COLO829 (cell line): ENCODE measurements around the gene TUBA4A.
"Not testable (repeated sequence)": the region's sequence is repeated elsewhere in the genome, so short reads cannot be mapped to it uniquely, and the experiment has no call there.

ENCODE experiments used
- DNase-seq: peaks from one replicate; pipeline ENCODE4 v3.0.0; 2012; ENCODE audit warnings: low spot score

The TUBA4A gene

GRCh38 chr2:219253753-219254589 lies at the start of gene TUBA4A:
TUBA4A (minus strand) TSS chr2:219253918; CDS start chr2:219253858, 60 bp downstream.
- DNase-seq = no peak

DNA sequence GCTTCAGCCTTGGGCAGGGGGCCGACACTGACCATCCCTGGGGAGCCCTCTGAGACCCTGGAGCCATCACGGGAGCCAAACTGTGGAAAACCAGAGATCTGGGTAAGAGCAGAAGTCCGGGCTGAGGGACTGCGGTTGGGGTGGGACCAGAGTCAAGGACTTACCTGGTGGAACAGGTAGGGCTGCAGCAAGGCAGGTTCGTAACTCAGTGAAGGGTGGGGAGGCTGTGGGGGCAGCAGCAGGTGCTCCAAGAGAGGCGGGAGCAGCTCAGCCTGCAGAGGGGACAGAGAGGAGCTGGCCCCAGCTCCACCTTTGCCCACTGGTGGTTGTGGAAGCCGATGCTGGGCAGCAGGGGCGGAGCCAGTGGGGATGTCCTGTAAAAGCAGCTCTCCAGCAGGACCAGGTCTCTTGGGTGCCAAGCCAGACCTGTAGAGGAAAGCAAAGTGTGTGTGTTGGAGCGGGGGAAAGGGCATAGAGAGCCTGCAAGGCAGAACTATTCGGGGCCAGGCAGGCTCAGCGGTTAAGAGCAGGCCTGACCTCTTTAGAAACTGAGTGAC lies 48.8 kb upstream of the TUBA4A start:
- DNase-seq = no peak

- DNase-seq = no peak
These were observed 46.3 kb upstream of the TUBA4A start for GRCh38 chr2:219300022-219300421.

- DNase-seq = no peak
These were observed 45.6 kb upstream of the TUBA4A start for GRCh38 chr2:219299372-219299760.

GRCh38 chr2:219298759-219299371 lies 45.1 kb upstream of the TUBA4A start:
- DNase-seq = peak; percentile 93

GRCh38 chr2:219297766-219298456 lies 44.2 kb upstream of the TUBA4A start:
- no peak for DNase-seq

- DNase-seq = no peak
These were observed 43.1 kb upstream of the TUBA4A start for GRCh38 chr2:219296631-219297391.

DNA sequence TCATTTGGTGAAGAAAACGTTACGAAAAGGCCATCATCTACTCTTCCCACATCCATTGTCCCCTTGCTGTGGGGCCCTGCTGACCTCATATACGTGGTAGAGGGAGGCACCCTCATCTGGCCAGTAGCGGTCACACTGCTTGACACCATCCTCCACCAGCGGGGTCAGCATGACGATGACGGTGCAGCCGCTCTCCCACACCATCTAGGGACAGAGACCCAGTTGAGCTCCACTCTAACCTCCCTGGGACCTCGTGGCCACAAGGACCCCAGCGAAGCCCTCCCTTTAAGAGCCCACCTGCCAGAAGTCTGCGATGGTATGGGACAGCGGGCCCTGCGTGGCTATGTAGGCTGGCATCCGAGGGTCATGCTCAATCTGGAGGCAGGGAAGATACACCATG lies 42.4 kb upstream of the TUBA4A start:
- no peak for DNase-seq

DNA sequence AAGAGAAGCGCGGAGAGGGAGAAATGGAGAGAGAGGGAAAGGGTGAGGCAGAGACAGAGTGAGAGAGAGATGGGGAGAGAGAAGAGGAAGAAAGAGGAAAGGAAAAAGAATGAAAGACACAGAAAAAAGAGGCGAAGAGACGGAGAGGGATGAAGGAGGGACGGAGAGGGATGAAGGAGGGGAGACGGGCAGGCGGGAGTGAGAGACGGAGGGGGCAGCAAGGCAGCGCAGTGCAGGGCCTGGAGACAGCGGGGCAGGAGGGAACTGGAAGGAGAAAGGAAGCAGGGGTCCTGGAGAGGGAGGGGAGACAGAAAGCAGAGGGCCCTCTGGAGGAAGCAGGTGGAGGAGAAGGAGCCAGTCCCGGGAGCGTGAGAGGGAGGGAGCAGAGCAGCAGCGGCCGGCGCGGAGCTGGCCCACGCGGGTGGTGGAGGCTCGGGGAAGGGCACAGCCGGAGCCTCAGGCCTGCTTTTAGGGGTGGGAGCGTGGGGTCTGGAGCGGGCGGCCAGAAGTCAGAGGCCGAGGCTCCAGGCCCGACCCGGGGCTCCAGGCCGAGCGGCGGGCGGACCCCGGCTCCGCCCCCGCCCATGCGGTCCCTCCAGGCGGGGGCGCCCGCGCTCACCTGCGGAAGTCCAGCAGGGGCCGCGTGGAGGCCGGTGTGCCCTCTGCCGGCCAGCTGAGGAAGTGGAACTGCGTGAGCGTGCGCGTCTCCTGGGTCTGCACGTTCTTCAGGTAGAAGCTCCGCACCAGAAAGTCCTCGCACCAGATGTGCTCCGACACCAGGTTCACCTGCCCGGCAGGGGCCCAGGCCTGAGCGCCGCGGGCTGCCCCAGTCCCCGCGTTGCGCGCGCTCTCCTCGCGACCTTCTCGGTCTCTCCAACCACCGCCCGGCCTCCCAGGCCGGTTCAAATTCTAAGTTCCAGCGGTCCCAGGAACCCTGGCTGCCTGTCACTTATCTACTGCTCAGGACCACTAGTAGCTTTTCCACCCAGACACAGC lies 40.9 kb upstream of the TUBA4A start:
- DNase-seq = peak; percentile 82

DNA sequence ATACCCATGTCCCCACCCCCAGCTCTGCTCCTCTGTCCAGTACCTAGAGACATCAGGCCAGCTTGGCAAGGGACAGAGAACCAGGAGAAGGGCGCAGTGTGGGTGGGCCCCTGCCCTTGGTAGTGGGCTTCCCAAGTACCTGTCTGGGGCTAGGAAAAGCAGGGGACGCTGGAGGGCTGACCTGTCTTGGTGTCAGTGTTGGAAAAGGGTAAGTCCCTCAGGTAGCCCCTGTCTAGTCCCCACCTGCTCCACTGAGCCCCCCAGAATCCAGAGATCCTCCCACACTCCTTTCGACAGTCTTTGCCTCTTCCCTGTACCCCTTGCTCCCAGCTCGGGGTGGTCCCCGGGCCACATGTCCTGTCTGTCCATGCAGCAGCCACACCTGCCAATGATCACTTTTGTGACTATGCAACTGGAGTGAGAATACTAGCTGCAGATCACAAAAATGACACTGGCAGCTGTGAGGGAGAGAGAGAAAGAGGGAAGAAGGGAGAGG lies 40.1 kb upstream of the TUBA4A start:
- DNase-seq = no peak

DNA sequence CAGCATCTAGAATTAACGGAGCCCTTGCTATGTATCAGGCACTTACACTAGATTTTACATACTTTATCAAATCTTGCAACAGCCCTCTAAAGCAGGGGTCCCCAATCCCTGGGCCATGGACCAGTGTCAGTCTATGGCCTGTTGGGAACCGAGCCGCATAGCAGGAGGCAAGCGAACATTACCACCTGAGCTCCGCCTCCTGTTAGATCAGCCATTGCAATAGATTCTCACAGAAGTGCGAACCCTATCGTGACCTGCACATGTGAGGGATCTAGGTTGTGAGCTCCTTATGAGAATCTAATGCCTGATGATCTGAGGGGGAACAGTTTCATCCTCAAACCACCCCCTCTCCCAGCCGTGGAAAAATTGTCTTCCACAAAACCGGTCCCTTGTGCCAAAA lies 38.9 kb upstream of the TUBA4A start:
- no peak for DNase-seq

GRCh38 chr2:219291910-219292490 lies 38.3 kb upstream of the TUBA4A start:
- DNase-seq = no peak

- no peak for DNase-seq
These were observed 37.7 kb upstream of the TUBA4A start for GRCh38 chr2:219291394-219291793.

- no peak for DNase-seq
These were observed 36.9 kb upstream of the TUBA4A start for GRCh38 chr2:219290381-219291171.

- DNase-seq = peak; percentile 93
These were observed 36.0 kb upstream of the TUBA4A start for GRCh38 chr2:219289537-219290361.

GRCh38 chr2:219289195-219289536 lies 35.4 kb upstream of the TUBA4A start:
- DNase-seq = no peak

DNA sequence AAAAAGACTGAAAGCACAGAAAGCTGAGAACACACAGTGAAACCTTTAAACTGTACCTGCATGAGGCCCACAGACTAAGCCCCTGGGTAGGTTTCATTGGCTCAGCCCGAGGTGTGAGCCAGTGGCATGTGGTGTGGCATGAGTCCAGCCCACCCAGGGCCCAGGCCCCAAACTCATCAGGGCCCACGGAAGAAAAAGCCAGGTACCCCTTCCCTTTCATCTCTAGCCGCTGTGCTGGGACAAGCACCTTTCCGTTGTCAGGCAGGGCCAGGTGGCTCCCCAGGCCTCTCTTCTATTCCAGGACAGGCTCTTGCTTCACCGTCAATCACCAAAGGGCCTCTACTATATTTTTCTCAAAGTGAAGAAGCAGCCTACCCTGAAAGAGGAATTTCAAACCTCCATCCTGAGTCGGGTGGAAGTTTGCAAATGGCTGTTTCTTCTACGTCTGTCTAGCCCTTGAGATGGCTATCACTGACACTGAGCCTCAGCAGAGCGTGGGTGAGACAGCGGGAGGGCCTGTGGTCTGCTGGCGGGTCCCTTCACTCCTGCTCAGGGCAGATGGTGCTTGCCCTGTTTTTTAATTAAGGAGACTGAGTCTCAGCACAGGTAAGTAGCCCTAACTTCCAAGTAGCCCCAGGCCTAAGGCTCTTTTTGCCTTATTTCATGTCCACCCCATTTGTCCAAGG lies 34.0 kb upstream of the TUBA4A start:
- no peak for DNase-seq

DNA sequence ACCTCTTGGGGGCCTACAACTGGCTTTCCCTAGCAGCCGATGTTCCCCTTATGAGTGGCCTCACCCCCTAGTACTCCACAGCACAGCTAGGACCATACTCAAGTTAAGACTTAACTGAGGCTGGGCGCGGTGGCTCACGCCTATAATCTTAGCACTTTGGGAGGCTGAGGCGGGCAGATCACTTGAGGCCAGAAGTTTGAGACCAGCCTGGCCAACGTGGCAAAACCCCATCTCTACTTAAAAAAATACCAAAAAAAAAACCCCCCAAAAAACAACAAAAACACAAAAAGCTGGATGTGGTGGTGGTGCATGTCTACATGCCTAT lies 33.4 kb upstream of the TUBA4A start:
- not testable (repeated sequence) for DNase-seq
